Measurements from ENCODE around the gene CYP8B1. TPM values are rescaled to one million over a fixed set of nuclear protein-coding genes. Genes with fewer than 3 reads are reported as not detected.
A peak's percentile ranks its signal among the peaks of the same experiment; 100 is the strongest.

CYP8B1 gene
- total and polyA plus RNA-seq, 2 of the 13 experiments (the other 11 are each of a cell fraction or from before 2014, with no cell fraction given): 0.58 to 2.0 TPM

- TF ChIP-seq, protein P1, sequence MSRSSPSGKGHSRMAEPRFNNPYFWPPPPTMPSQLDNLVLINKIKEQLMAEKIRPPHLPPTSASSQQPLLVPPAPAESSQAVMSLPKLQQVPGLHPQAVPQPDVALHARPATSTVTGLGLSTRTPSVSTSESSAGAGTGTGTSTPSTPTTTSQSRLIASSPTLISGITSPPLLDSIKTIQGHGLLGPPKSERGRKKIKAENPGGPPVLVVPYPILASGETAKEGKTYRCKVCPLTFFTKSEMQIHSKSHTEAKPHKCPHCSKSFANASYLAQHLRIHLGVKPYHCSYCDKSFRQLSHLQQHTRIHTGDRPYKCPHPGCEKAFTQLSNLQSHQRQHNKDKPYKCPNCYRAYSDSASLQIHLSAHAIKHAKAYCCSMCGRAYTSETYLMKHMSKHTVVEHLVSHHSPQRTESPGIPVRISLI (CRISPR knock-in tag; IDR thresholded peaks at IDR 0.05; ENCODE audit: borderline replicate concordance): no peak
- TF ChIP-seq SP4 (CRISPR knock-in tag; IDR thresholded peaks at IDR 0.05) (peak; percentile 55; the same call in 1 of the 2 replicates), ZNF768 (CRISPR knock-in tag; IDR thresholded peaks at IDR 0.05) (no peak), ZKSCAN1 (IDR thresholded peaks at IDR 0.05; ENCODE audit: low read length) (no peak), ZNF800 (CRISPR knock-in tag; IDR thresholded peaks at IDR 0.05) (no peak), NFIC (IDR thresholded peaks at IDR 0.05; ENCODE audit: low read length) (peak; percentile 71), ZNF816 (CRISPR knock-in tag; IDR thresholded peaks at IDR 0.05; ENCODE audit: borderline replicate concordance) (no peak), POLR2A (IDR thresholded peaks at IDR 0.05; ENCODE audit: insufficient read depth in 1 of 2, low read depth in 2 of 2, low read length in 2 of 2) (no peak), MAF1 (CRISPR knock-in tag; IDR thresholded peaks at IDR 0.05; ENCODE audit: borderline replicate concordance) (no peak), ZNF7 (CRISPR knock-in tag; IDR thresholded peaks at IDR 0.05) (no peak), GPN1 (CRISPR knock-in tag; IDR thresholded peaks at IDR 0.05; ENCODE audit: borderline replicate concordance) (no peak), ISX (CRISPR knock-in tag; conservative IDR thresholded peaks at IDR 0.05) (no peak), CSRNP2 (CRISPR knock-in tag; conservative IDR thresholded peaks at IDR 0.05; ENCODE audit: low read depth) (no peak), JARID2 (CRISPR knock-in tag; IDR thresholded peaks at IDR 0.05; ENCODE audit: insufficient replicate concordance) (no peak), ARID5B (CRISPR knock-in tag; IDR thresholded peaks at IDR 0.05) (peak; percentile 44), PLSCR1 (CRISPR knock-in tag; IDR thresholded peaks at IDR 0.05; ENCODE audit: borderline replicate concordance) (no peak), TGIF2 (CRISPR knock-in tag; IDR thresholded peaks at IDR 0.05) (no peak), NFRKB (IDR thresholded peaks at IDR 0.05) (no peak)
- TF ChIP-seq, protein P2, sequence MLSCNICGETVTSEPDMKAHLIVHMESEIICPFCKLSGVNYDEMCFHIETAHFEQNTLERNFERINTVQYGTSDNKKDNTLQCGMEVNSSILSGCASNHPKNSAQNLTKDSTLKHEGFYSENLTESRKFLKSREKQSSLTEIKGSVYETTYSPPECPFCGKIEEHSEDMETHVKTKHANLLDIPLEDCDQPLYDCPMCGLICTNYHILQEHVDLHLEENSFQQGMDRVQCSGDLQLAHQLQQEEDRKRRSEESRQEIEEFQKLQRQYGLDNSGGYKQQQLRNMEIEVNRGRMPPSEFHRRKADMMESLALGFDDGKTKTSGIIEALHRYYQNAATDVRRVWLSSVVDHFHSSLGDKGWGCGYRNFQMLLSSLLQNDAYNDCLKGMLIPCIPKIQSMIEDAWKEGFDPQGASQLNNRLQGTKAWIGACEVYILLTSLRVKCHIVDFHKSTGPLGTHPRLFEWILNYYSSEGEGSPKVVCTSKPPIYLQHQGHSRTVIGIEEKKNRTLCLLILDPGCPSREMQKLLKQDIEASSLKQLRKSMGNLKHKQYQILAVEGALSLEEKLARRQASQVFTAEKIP (CRISPR knock-in tag; IDR thresholded peaks at IDR 0.05; ENCODE audit: borderline replicate concordance): no peak
Measured at GRCh38 chr3:42829628-42830436, 45.8 kb downstream of the CYP8B1 start (continued).

All from HepG2 (cell line).